SK-N-MC (cell line): ENCODE data around the gene GPR25.

Experiments used
- EZH2 ChIP-seq: fragments of 200-600 bp; sonication (generic); IDR thresholded peaks from one replicate; pipeline ENCODE4 v1.6.1; 2017; ENCODE audit warnings: antibody characterized with exemption
- FOXP2 ChIP-seq: optimal IDR thresholded peaks from 2 replicates; pipeline ENCODE3; 2011; ENCODE audit warnings: mild to moderate bottlenecking, moderate library complexity; ENCODE audit not compliant: insufficient read depth; ENCODE audit errors: extremely low read length, control extremely low read depth
- POLR2AphosphoS5 ChIP-seq: IDR thresholded peaks from 2 replicates; pipeline ENCODE4 v1.6.1; 2012; ENCODE audit warnings: mild to moderate bottlenecking, low read depth, low read length, borderline replicate concordance

DNA sequence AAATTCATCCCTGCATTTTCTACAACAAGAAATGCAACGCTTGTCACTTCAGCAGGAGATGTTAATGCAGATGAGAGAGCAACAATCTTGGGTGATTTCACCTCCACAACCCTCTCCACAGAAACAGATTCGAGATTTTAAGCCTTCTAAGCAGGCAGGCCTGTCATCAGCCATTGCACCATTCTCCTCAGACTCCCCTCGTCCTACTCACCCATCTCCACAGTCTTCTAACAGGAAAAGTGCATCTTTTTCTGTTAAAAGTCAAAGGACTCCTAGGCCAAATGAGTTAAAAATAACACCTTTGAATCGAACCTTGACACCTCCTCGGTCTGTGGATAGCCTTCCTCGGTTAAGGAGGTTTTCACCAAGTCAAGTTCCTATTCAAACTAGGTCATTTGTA lies 23.4 kb upstream of the GPR25 start:
- TF ChIP-seq POLR2AphosphoS5 (no peak), EZH2 (no peak), FOXP2 (no peak)
